H9 (cell line): Measurements from ENCODE around the gene ALKBH2. TPM values are rescaled to one million over a fixed set of nuclear protein-coding genes. Genes with fewer than 3 reads are reported as not detected.

Experiments
- DNase-seq: peaks from one replicate; pipeline ENCODE4 v3.0.0-alpha.2; 2017
- H2AFZ ChIP-seq: one replicate; pipeline ENCODE4 v1.6.1; 2013; ENCODE audit warnings: mild to moderate bottlenecking, low read length, control low read depth, moderate library complexity
- H2AK5ac ChIP-seq: 2 replicates; pipeline ENCODE4 v1.6.1; 2013; ENCODE audit warnings: low read length, control low read depth, mixed read lengths; ENCODE audit not compliant: insufficient read length
- H2BK120ac ChIP-seq: one replicate; pipeline ENCODE4 v1.6.1; 2013; ENCODE audit warnings: low read depth, mild to moderate bottlenecking, low read length, control low read depth, inconsistent platforms; ENCODE audit not compliant: poor library complexity, severe bottlenecking
- H2BK12ac ChIP-seq: 2 replicates; pipeline ENCODE4 v1.6.1; 2013; ENCODE audit warnings: low read length, control low read depth, mixed read lengths, low read depth; ENCODE audit not compliant: insufficient read length
- H2BK15ac ChIP-seq: 2 replicates; pipeline ENCODE4 v1.6.1; 2013; ENCODE audit warnings: low read depth, low read length, control low read depth
- H2BK20ac ChIP-seq: one replicate; pipeline ENCODE4 v1.6.1; 2013; ENCODE audit warnings: low read depth, mild to moderate bottlenecking, low read length, control low read depth, inconsistent platforms; ENCODE audit not compliant: poor library complexity, severe bottlenecking
- H2BK5ac ChIP-seq: 2 replicates; pipeline ENCODE4 v1.6.1; 2013; ENCODE audit warnings: low read length, control low read depth, mixed read lengths; ENCODE audit not compliant: insufficient read length
- H3K14ac ChIP-seq: 2 replicates; pipeline ENCODE4 v1.6.1; 2013; ENCODE audit warnings: low read length, control low read depth; ENCODE audit not compliant: insufficient read depth
- H3K18ac ChIP-seq: 2 replicates; pipeline ENCODE4 v1.6.1; 2013; ENCODE audit warnings: low read depth, mild to moderate bottlenecking, mixed read lengths, low read length, control low read depth; ENCODE audit not compliant: insufficient read length
- H3K23ac ChIP-seq: 2 replicates; pipeline ENCODE4 v1.6.1; 2013; ENCODE audit warnings: low read length, control low read depth, mixed read lengths, low read depth; ENCODE audit not compliant: insufficient read length
- H3K23me2 ChIP-seq: 2 replicates; pipeline ENCODE4 v1.6.1; 2013; ENCODE audit warnings: low read depth, mild to moderate bottlenecking, mixed read lengths, low read length, control low read depth; ENCODE audit not compliant: insufficient read length, poor library complexity, severe bottlenecking
- H3K27ac ChIP-seq: 2 replicates; pipeline ENCODE4 v1.5.1; 2013; ENCODE audit warnings: low read length, control low read depth, mixed read lengths, low read depth; ENCODE audit not compliant: insufficient read length
- H3K27me3 ChIP-seq: 2 replicates; pipeline ENCODE4 v1.6.1; 2013; ENCODE audit warnings: low read length, control low read depth, inconsistent platforms; ENCODE audit not compliant: insufficient read depth
- H3K4ac ChIP-seq: 2 replicates; pipeline ENCODE4 v1.6.1; 2013; ENCODE audit warnings: low read depth, mild to moderate bottlenecking, control low read depth, inconsistent platforms, low read length, moderate library complexity
- H3K4me1 ChIP-seq: 2 replicates; pipeline ENCODE4 v1.6.1; 2013; ENCODE audit warnings: low read length, control low read depth, inconsistent platforms; ENCODE audit not compliant: insufficient read depth
- H3K4me2 ChIP-seq: 2 replicates; pipeline ENCODE4 v1.6.1; 2013; ENCODE audit warnings: low read length, control low read depth, mixed read lengths; ENCODE audit not compliant: insufficient read length, insufficient read depth
- H3K56ac ChIP-seq: 2 replicates; pipeline ENCODE4 v1.6.1; 2013; ENCODE audit warnings: low read depth, mild to moderate bottlenecking, mixed read lengths, low read length, control low read depth; ENCODE audit not compliant: insufficient read length
- H3K79me1 ChIP-seq: 2 replicates; pipeline ENCODE4 v1.6.1; 2013; ENCODE audit warnings: low read depth, mild to moderate bottlenecking, moderate library complexity, low read length, control low read depth, inconsistent platforms; ENCODE audit not compliant: insufficient read depth, poor library complexity, severe bottlenecking
- H3K79me2 ChIP-seq: 2 replicates; pipeline ENCODE4 v1.6.1; 2013; ENCODE audit warnings: low read length, control low read depth, inconsistent platforms; ENCODE audit not compliant: insufficient read depth
- H3K9ac ChIP-seq: 2 replicates; pipeline ENCODE4 v1.6.1; 2013; ENCODE audit warnings: low read length, control low read depth, mixed read lengths; ENCODE audit not compliant: insufficient read length; ENCODE audit errors: extremely low read depth
- H3K9me3 ChIP-seq: one replicate; pipeline ENCODE4 v1.6.1; 2013; ENCODE audit warnings: low read depth, low read length, inconsistent platforms; ENCODE audit not compliant: control insufficient read depth
- H3T11ph ChIP-seq: one replicate; pipeline ENCODE4 v1.6.1; 2013; ENCODE audit warnings: mild to moderate bottlenecking, low read length, control low read depth, inconsistent platforms
- H4K20me1 ChIP-seq: one replicate; pipeline ENCODE4 v1.6.1; 2013; ENCODE audit not compliant: control insufficient read depth, insufficient read length, insufficient read depth
- H4K5ac ChIP-seq: 2 replicates; pipeline ENCODE4 v1.6.1; 2013; ENCODE audit warnings: low read depth, mild to moderate bottlenecking, mixed read lengths, low read length, control low read depth; ENCODE audit not compliant: insufficient read length
- H4K8ac ChIP-seq: replicated peaks from 2 replicates; pipeline ENCODE4 v1.6.1; 2013; ENCODE audit warnings: low read length, control low read depth, mixed read lengths, low read depth; ENCODE audit not compliant: insufficient read length
- H4K91ac ChIP-seq: 2 replicates; pipeline ENCODE4 v1.6.1; 2013; ENCODE audit warnings: low read depth, mild to moderate bottlenecking, moderate library complexity, mixed read lengths, low read length, control low read depth; ENCODE audit not compliant: insufficient read length
- H3K27ac Mint-ChIP-seq, 3 experiments: 2 replicates in 2 of 3; 3 replicates in 1 of 3; pipeline ENCODE4 v1.8.0; 2020 to 2021; ENCODE audit warnings: mixed read lengths in 3 of 3, mild to moderate bottlenecking in 1 of 3, moderate library complexity in 1 of 3
- H3K27me3 Mint-ChIP-seq: 2 replicates; pipeline ENCODE4 v1.8.0; 2021; ENCODE audit warnings: low read depth, mild to moderate bottlenecking, moderate library complexity, mixed read lengths
- H3K36me3 Mint-ChIP-seq, 3 experiments: 2 replicates in 2 of 3; 3 replicates in 1 of 3; pipeline ENCODE4 v1.8.0; 2020 to 2021; ENCODE audit warnings: low read depth in 3 of 3, mixed read lengths in 3 of 3; ENCODE audit not compliant: insufficient read depth in 1 of 3
- H3K4me1 Mint-ChIP-seq, 2 experiments: 2 replicates each; pipeline ENCODE4 v1.8.0; 2020; ENCODE audit warnings: mixed read lengths in 2 of 2
- H3K4me3 Mint-ChIP-seq, 2 experiments: 2 replicates in 1 of 2; 3 replicates in 1 of 2; pipeline ENCODE4 v1.8.0; 2020 to 2021; ENCODE audit warnings: mild to moderate bottlenecking in 2 of 2, mixed read lengths in 2 of 2, moderate library complexity in 1 of 2
- H3K9me3 Mint-ChIP-seq, 2 experiments: 2 replicates in 1 of 2; 3 replicates in 1 of 2; pipeline ENCODE4 v1.8.0; 2020; ENCODE audit warnings: mild to moderate bottlenecking in 2 of 2, mixed read lengths in 2 of 2, moderate library complexity in 1 of 2
- WGBS: extraction: QIAGEN DNeasy Blood & Tissue Kit; methylation state at CpG from one replicate; pipeline ENCODE4 v1.1.7; 2013; ENCODE audit warnings: missing lambda C conversion rate, low lambda C conversion rate, mixed read lengths; ENCODE audit not compliant: insufficient read length; ENCODE audit errors: extremely low coverage; 5-methylcytosine and 5-hydroxymethylcytosine counted together
- total RNA-seq: library from RNA; stranded (reverse); gene quantifications from 2 replicates; pipeline ENCODE4 v1.2.1, GENCODE V29; 2021
- TF ChIP-seq, protein P1 (sequence below): fragments of 200-600 bp; sonication (generic); conservative IDR thresholded peaks from 3 replicates; pipeline ENCODE4 v1.8.0; 2021; ENCODE audit warnings: antibody characterized with exemption, mild to moderate bottlenecking

The ALKBH2 gene
- total RNA-seq, 1 experiment from 2014 or later: 24.4 TPM

DNA sequence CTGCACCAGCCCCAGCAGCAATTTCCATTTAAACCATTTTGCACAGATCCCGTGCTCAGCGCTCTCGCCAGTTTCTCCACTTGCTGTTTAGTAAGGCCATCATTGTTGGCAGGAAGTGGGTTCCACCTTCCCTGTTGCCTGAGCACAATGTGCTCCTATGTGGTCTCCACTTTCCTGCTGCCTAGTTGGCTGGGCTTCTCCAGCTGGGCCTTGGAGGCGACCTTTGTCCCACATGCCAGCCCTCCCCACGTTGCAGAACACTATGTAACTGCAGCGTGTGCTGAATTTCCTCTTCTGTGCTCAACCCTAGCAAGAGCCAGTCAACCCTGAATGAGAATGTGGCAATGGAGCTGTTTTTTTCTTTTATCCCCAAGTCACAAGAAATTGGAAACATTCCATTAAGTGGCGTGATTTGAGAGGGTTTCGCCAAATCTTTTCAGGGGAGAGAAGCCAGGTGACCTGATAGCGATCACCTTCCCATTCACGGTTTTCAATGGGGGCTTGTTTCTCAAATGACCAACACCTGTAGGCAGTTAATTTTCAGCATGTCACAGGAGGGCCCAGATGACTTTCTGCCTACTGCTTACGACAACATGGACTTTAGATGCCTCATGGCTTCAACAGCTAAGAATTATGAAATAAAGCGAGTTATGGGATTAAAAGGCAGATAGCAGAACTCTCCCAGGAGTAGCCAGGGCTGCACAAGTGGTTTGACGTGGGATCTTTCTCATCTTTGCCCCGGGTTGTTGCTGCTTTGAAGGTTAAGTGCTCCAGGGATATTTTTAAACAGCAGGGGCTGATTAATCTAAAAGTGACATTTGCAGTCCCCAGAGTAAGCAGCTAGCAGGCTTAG lies 22.7 kb upstream of the ALKBH2 start, which contains the start of gene ACACB:
Gene ACACB (plus strand): TSS at position 830 of the 853 bp plus-strand sequence. CDS start 22,819 bp downstream, outside the sequence.
- Histone ChIP-seq H2BK5ac (no peak within 1 kb of the TSS), H3K4me1 (peaks cover 6% of the 10 kb centered on the region; the same call in 1 of the 2 replicates), H4K8ac (no peak within 1 kb of the TSS), H3K23ac (no peak within 1 kb of the TSS), H3K27me3 (no peaks in the 10 kb centered on the region), H2BK120ac (no peak within 1 kb of the TSS), H3K9me3 (no peaks in the 10 kb centered on the region), H3K27ac (no peak within 1 kb of the TSS), H3K23me2 (peaks cover 3% of the 10 kb centered on the region), H3T11ph (no peak within 1 kb of the TSS), H4K5ac (no peak within 1 kb of the TSS), H3K9ac (no peak within 1 kb of the TSS), H2AK5ac (no peak within 1 kb of the TSS), H2BK15ac (no peak within 1 kb of the TSS), H3K79me1 (no peaks in the 10 kb centered on the region), H3K56ac (no peak within 1 kb of the TSS), H3K4ac (no peak within 1 kb of the TSS), H4K20me1 (no peaks in the 10 kb centered on the region), H3K4me2 (no peak within 1 kb of the TSS), H2AFZ (no peak within 1 kb of the TSS), H3K79me2 (no peaks in the 10 kb centered on the region), H3K18ac (no peak within 1 kb of the TSS), H2BK20ac (no peak within 1 kb of the TSS), H3K14ac (peak within 1 kb of the TSS; percentile 32; the same call in 1 of the 2 replicates), H4K91ac (no peak within 1 kb of the TSS), H2BK12ac (no peak within 1 kb of the TSS)
- H3K9me3 Mint-ChIP-seq: no peaks in the 10 kb centered on the region
- WGBS: no CpG with 5 or more reads among the region's 14 CpGs
- H3K27ac Mint-ChIP-seq: peak within 1 kb of the TSS; percentile 20 to 85 (median 26); a peak in 3 of 7 replicates
- H3K36me3 Mint-ChIP-seq: peaks cover 0 to 4% (median 0%) of the 10 kb centered on the region in 3 experiments; a peak in 2 of 7 replicates
- H3K27me3 Mint-ChIP-seq: no peaks in the 10 kb centered on the region
- no peak within 1 kb of the TSS for H3K4me3 Mint-ChIP-seq
- peaks cover 17 to 20% of the 10 kb centered on the region in 2 experiments for H3K4me1 Mint-ChIP-seq
- no peak for DNase-seq
- TF ChIP-seq, protein P1, sequence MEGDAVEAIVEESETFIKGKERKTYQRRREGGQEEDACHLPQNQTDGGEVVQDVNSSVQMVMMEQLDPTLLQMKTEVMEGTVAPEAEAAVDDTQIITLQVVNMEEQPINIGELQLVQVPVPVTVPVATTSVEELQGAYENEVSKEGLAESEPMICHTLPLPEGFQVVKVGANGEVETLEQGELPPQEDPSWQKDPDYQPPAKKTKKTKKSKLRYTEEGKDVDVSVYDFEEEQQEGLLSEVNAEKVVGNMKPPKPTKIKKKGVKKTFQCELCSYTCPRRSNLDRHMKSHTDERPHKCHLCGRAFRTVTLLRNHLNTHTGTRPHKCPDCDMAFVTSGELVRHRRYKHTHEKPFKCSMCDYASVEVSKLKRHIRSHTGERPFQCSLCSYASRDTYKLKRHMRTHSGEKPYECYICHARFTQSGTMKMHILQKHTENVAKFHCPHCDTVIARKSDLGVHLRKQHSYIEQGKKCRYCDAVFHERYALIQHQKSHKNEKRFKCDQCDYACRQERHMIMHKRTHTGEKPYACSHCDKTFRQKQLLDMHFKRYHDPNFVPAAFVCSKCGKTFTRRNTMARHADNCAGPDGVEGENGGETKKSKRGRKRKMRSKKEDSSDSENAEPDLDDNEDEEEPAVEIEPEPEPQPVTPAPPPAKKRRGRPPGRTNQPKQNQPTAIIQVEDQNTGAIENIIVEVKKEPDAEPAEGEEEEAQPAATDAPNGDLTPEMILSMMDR: no peak
